HG03457 (cell line): ENCODE measurements around the gene ZNF837.
"Not testable (repeated sequence)": the region's sequence is repeated elsewhere in the genome, so short reads cannot be mapped to it uniquely, and the experiment has no call there.

Experiments
- ATAC-seq: cut with Tn5 transposase; IDR thresholded peaks from one replicate; pipeline ENCODE4 v1.9.1; 2021; ENCODE audit warnings: moderate number of reproducible peaks; ENCODE audit not compliant: unreplicated experiment

ZNF837 gene

DNA sequence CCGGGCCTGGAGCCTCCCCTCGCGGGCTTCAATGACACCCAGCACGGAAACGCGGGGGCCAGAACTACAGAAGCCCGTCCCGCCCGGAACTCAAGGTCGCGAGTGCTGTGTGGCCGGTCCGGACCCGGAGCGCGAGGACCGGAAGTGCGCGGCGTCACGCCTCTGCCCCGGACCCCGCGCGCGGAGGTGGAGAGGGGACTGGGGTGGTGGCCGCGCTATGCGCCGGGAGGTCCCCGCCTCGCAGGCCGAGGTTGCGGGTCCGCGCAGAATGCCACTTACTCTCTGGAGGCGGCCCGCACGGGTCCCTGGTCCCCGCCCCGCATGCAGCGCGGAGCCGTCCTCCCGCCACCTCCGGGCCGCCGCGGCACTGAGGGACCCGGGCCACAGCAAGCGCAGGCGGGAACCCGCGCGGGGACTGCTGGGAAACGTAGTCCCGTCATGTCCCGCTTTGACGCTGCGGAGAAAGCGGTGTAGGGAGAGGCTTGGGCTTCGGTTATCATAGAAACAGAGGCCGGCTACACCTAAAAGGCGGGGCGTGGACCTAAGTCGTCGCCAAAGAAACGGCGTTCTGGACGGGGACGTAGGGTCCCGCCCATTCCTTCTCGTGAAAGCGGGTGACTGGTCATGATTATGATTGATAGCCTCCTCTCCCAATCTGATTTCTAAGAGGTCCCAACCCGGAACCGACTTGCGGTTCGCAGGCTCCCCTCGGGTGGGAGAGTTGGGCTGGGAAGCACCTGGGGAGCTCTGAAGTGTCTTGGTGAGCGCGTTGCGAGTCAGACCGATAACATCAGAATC is at the start of gene ZNF837:
Gene ZNF837, minus strand, starts transcription at position 369 of the 798 bp plus-strand sequence. CDS start 11,698 bp downstream, outside the sequence.
- ATAC-seq = peak; percentile 70

DNA sequence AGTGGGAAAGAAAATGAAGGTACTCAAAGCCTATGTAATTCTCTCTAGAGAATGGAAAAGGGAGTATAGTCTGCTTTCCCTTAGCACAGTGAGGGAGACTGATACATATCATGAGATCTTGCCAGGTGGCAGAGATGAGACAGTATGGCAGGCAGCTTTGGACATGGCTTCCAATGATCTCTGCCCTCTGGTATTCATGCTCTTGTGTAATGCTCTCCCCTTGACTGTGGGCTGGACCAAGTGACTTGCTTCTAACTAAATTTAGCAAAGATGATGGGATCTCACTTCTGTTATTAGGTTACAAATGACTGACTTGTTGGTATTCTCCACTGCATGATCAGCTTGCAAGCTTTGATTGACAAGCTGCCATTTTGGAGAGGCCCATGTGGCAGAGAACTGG is 48.9 kb upstream of the ZNF837 start:
- no peak for ATAC-seq

DNA sequence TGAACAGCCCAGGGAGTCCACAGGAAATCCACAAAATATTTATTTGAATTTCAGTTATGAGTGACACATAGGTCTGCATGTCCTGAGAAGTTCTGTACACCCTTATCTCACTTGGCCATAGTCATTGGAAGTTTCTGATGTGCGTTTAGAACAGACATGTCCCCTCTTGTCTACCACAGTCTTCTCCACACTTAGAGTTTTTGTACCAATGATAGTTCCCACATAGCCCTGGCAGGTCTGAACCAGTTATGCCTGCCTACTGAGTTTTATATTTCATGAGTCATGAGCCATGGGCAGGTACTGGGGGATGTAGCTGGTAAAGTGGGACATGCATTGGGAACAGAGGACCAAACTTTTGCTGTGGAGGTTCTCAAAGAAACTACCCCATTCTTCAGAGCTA is 47.8 kb upstream of the ZNF837 start:
- ATAC-seq = no peak

DNA sequence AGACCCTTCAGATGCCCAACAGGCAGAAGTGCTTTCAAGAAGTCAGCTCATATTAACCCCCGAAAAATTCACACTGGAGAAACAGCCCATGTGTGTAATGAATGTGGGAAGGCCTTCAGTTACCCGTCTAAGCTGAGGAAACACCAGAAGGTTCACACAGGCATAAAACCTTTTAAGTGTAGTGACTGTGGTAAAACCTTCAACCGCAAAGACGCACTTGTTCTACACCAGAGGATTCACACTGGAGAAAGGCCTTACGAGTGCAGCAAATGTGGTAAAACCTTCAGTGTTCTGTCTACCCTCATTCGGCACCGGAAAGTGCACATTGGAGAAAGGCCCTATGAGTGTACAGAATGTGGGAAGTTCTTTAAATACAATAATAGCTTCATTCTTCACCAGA is 36.2 kb upstream of the ZNF837 start:
- ATAC-seq = no peak

DNA sequence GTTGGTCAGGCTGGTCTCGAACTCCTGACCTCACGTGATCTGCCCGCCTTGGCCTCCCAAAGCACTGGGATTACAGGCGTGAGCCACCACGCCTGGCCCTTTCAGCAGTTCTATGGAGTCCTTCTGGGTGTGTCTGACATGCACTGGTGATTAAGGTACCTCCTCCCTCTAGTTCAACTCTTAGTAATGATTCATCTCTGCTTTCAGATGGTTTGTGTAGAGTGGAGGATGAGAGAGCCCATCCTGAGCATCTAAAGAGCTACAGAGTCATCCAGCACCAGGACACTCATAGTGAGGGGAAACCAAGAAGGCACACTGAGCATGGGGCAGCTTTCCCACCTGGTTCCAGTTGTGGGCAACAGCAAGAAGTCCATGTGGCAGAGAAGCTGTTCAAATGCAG is 35.8 kb upstream of the ZNF837 start:
- ATAC-seq = no peak

- no peak for ATAC-seq
Observed at GRCh38 chr19:58409010-58409790, 28.4 kb upstream of the ZNF837 start.

- peak; percentile 90 for ATAC-seq
Observed at GRCh38 chr19:58408152-58409009, 27.6 kb upstream of the ZNF837 start, which contains the start of gene ZNF584. Gene ZNF584 (plus strand): TSS chr19:58408649. CDS start chr19:58409148, 499 bp downstream.

DNA sequence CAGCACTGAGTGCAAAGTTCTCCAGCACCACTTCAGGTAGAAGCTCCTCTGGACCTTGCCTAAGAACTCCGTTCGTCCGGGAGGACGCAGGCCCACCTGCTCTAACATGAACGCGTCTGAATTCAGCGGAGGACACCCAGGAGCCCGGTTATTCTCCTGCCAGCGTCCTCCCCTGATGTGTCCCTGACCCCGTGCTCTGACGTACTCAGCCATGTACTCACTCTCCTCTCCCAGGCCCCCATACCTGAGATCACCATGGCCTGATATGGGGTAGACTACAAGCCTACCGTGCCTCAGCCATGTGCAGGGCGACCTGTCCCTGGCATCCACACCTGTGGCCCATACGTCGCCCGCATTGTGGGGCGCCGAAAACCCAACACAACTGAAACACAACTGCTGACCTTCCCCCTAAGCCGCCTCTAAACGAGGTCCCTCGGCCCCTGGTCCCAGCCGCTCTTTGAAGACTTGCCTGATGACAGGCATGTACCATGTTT is 26.9 kb upstream of the ZNF837 start:
- no peak for ATAC-seq

GRCh38 chr19:58406818-58407657 is 26.2 kb upstream of the ZNF837 start:
- no peak for ATAC-seq

DNA sequence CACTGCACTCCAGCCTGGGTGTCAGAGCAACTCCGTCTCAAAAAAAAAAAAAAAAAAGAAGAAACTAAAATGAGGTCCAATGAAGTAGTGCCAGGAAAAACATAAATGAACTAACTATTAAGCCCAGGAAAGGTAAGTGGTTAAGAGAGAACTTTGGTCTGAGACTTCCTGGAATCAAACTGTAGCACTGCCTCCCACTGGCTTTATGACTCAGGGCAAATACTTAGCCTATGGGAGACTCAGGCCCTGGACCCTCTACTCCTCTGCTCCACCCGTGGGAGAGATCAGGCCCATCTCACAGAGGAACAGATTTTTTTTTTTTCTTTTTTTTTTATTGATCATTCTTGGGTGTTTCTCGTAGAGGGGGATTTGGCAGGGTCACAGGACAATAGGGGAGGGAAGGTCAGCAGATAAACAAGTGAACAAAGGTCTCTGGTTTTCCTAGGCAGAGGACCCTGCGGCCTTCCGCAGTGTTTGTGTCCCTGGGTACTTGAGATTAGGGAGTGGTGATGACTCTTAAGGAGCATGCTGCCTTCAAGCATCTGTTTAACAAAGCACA is 23.2 kb upstream of the ZNF837 start:
- not testable (repeated sequence) for ATAC-seq

GRCh38 chr19:58401840-58402421 is 21.1 kb upstream of the ZNF837 start:
- no peak for ATAC-seq

DNA sequence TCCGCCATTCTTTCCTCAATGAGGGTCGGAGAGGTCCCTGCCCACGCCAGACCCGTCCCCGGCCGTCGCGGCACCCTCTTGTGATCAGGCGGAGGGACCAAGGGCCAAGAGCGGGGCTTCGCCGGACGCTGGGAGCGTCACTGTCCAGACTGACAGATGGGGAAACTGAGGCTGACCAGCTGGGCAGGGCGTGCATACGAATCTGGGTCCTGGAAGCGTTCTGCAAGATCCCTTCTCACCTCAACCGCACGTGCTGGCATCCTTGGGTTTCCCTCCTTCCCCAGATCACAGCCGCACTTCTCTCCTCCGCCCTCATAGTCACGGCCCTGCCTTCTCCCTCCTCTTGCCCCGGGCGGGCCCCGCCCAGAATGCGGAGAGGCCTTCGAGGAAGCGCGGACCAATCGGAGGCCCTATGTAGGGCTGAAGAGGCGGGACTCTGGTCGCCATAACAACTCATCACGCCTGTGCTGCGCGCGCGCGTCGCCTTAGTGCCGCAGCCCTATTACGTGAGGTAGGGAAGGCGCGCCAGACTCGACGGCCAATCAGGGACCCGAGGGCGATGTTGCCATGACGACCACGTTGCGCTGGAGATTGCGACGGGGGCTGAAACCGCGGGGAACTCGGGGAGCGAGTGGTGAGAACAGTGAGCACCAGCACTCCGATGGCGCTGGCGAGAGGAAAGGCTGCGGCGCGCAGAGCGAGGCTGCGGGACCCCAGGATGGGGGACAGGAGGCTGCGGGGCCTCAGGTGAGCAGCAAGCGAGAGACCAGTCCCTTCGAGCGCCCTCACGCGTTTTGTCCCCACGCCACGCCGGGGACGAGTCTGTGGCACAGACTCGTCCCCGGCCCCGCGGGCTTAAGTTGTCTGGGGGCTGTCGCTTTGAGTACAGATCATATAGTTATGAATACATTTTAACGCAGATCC is 20.3 kb upstream of the ZNF837 start:
- peak; percentile 93 for ATAC-seq

GRCh38 chr19:58400316-58400915 is 19.6 kb upstream of the ZNF837 start:
- no peak for ATAC-seq

DNA sequence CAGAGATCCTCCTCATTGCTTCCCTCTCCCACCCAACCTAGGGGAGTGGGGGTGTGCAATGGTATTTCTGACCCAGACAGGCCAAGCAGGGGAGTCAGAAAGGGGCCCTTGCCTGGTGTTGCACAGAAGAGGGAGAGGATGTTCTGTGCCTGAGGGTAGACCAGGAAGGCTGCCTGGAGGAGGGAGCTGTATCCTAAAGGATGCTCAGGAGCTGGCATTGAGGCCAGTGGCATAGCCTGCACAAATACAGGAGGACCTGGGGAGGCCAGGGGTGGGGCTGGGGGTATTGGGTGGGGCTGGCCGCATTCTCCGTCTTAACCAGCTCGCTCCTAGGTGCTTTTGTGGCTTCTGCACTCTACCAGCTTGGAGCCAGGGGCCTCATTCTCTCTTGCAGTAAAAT is 19.1 kb upstream of the ZNF837 start:
- no peak for ATAC-seq

- no peak for ATAC-seq
Observed at GRCh38 chr19:58398545-58398944, 17.7 kb upstream of the ZNF837 start.

GRCh38 chr19:58398087-58398486 is 17.3 kb upstream of the ZNF837 start:
- ATAC-seq = no peak

DNA sequence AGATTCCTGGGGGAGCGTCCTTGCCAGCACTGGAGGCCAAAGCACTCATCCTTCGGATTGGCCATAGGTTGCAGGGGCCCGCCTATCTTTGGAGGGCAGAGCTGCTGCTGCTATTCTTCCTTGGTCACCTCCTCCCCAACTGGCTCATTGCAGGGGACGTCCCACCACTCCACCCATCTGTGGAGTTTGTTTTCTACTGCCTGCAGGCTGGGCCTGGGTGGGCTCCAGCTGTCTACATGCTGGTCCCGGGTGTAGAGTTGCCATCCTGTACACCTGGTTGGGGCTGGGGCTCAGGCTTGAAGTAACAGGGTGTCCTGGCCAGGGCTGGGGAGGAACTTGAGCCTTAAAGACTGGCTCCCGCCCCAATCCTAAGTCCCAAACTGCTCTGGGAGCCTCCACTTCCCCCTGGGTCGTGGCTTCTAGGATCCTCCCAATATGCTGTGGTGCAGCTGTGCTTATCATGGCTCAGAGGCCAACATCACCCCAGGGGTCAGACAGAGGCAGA is 16.8 kb upstream of the ZNF837 start:
- no peak for ATAC-seq
